Endothelial cell of umbilical vein (primary cell): ENCODE measurements around the gene GLI1. TPM values are rescaled to one million over a fixed set of nuclear protein-coding genes. Genes with fewer than 3 reads are reported as not detected.
"Not testable (repeated sequence)": the region's sequence is repeated elsewhere in the genome, so short reads cannot be mapped to it uniquely, and the experiment has no call there.

ENCODE experiments used
- BruUV-seq: library from RNA; stranded (reverse); fragments of 400-500 nt; replicated peaks from 2 replicates; lab custom pipeline; 2021; lab: Mats Ljungman, UMichigan
- CTCF ChIA-PET: fragments of 300-600, 350-600 bp; sonication (Branson Sonifier 250); formaldehyde crosslinking; loops from one replicate; lab custom pipeline; 2021; ENCODE audit warnings: antibody characterized with exemption, inconsistent platforms; lab: Charles Lee
- POLR2A ChIA-PET: fragments of 300-600, 350-600 bp; sonication (Branson Sonifier 250); formaldehyde crosslinking; loops from one replicate; lab custom pipeline; 2021; ENCODE audit warnings: antibody characterized with exemption, inconsistent platforms; lab: Charles Lee
- DNase-seq: peaks from one replicate; pipeline ENCODE4 v3.0.0-alpha.2; 2011; ENCODE audit warnings: low read depth, low spot score
- FAIRE-seq: peaks from 2 replicates; lab custom pipeline; 2011; peaks lifted over from hg19 to GRCh38; lab: Jason Lieb, UNC
- H2AFZ ChIP-seq: 2 replicates; pipeline ENCODE4 v1.6.0; 2012; ENCODE audit warnings: low read depth, low read length, control low read depth, inconsistent platforms
- H3K27ac ChIP-seq: 2 replicates; pipeline ENCODE4 v1.5.1; 2011; ENCODE audit warnings: low read depth, mild to moderate bottlenecking, control low read depth, low read length, moderate library complexity; ENCODE audit not compliant: insufficient read depth
- H3K27me3 ChIP-seq, 2 experiments: 2 replicates each; pipeline versions ENCODE4 v1.6.0 to v1.6.1; 2011; ENCODE audit warnings: low read length in 2 of 2, mixed read lengths in 1 of 2; ENCODE audit not compliant: control insufficient read depth in 2 of 2, insufficient read depth in 2 of 2
- H3K36me3 ChIP-seq, 2 experiments: 2 replicates in 1 of 2; 3 replicates in 1 of 2; pipeline ENCODE4 v1.5.1; 2011; ENCODE audit warnings: low read length in 2 of 2, mild to moderate bottlenecking in 1 of 2, moderate library complexity in 1 of 2; ENCODE audit not compliant: control insufficient read depth in 2 of 2, insufficient read depth in 2 of 2; ENCODE audit errors: extremely low read depth in 1 of 2
- H3K4me1 ChIP-seq: 3 replicates; pipeline ENCODE4 v1.5.1; 2011; ENCODE audit warnings: mild to moderate bottlenecking, low read length; ENCODE audit not compliant: control insufficient read depth, insufficient read depth; ENCODE audit errors: extremely low read depth
- H3K4me2 ChIP-seq: 2 replicates; pipeline ENCODE4 v1.6.1; 2011; ENCODE audit warnings: low read length, control low read depth, mixed read lengths; ENCODE audit not compliant: insufficient read depth
- H3K4me3 ChIP-seq, 3 experiments: fragments of 200-600 bp in 1 of 3; sonication (generic), shearing (Covaris generic) in 1 of 3; replicated peaks in 1 of 3; 2 replicates each; pipeline ENCODE4 v1.5.1; 2011 to 2016; ENCODE audit warnings: control low read depth in 3 of 3, low read length in 3 of 3, mild to moderate bottlenecking in 2 of 3, inconsistent platforms in 1 of 3, low read depth in 1 of 3, moderate library complexity in 1 of 3; ENCODE audit not compliant: insufficient read depth in 1 of 3
- H3K79me2 ChIP-seq: 2 replicates; pipeline ENCODE4 v1.6.0; 2012; ENCODE audit warnings: low read length, inconsistent platforms; ENCODE audit not compliant: control insufficient read depth, insufficient read depth
- H3K9ac ChIP-seq: replicated peaks from 2 replicates; pipeline ENCODE3; 2011; ENCODE audit warnings: low read length, control low read depth; ENCODE audit not compliant: insufficient read depth; ENCODE audit errors: extremely low read depth
- H3K9me1 ChIP-seq: replicated peaks from 3 replicates; pipeline ENCODE4 v1.6.0; 2011; ENCODE audit warnings: mild to moderate bottlenecking, low read length; ENCODE audit not compliant: control insufficient read depth, insufficient read depth; ENCODE audit errors: extremely low read depth
- H3K9me3 ChIP-seq: replicated peaks from 2 replicates; pipeline ENCODE4 v1.5.1; 2012; ENCODE audit warnings: low read length, inconsistent platforms; ENCODE audit not compliant: control insufficient read depth, insufficient read depth
- H4K20me1 ChIP-seq: replicated peaks from 2 replicates; pipeline ENCODE3; 2011; ENCODE audit warnings: mild to moderate bottlenecking, low read length; ENCODE audit not compliant: control insufficient read depth, insufficient read depth; ENCODE audit errors: extremely low read depth
- CTCF ChIP-seq, 2 donors: IDR thresholded peaks; 1 replicate in 1 of 2; 2 replicates in 1 of 2; pipeline ENCODE4 v1.5.1; 2011; ENCODE audit warnings: low read length in 2 of 2, mild to moderate bottlenecking in 2 of 2, moderate library complexity in 2 of 2, control low read depth in 1 of 2, inconsistent platforms in 1 of 2, low read depth in 1 of 2; ENCODE audit not compliant: insufficient read depth in 1 of 2; ENCODE audit errors: extremely low read depth in 1 of 2
- EZH2 ChIP-seq: IDR thresholded peaks from 2 replicates; pipeline ENCODE4 v1.6.1; 2012; ENCODE audit warnings: borderline replicate concordance, low read depth, mild to moderate bottlenecking, moderate library complexity, low read length, inconsistent platforms; ENCODE audit not compliant: severe bottlenecking
- FOS ChIP-seq: IDR thresholded peaks from 2 replicates; pipeline ENCODE4 v1.6.1; 2011; ENCODE audit warnings: mild to moderate bottlenecking, low read length, moderate library complexity, borderline replicate concordance; ENCODE audit not compliant: insufficient read depth
- GATA2 ChIP-seq: IDR thresholded peaks from 2 replicates; pipeline ENCODE4 v1.7.0; 2011; ENCODE audit warnings: low read depth, mild to moderate bottlenecking, moderate library complexity, mixed read lengths, low read length; ENCODE audit not compliant: insufficient read length, insufficient read depth
- JUN ChIP-seq: IDR thresholded peaks from 2 replicates; pipeline ENCODE4 v1.6.1; 2011; ENCODE audit warnings: borderline replicate concordance, low read depth; ENCODE audit not compliant: insufficient read length, insufficient read depth
- MAX ChIP-seq: IDR thresholded peaks from 2 replicates; pipeline ENCODE4 v1.6.1; 2011; ENCODE audit not compliant: insufficient read depth, insufficient read length
- MYC ChIP-seq: IDR thresholded peaks from one replicate; pipeline ENCODE4 v1.6.1; 2011; ENCODE audit warnings: mild to moderate bottlenecking, low read depth, low read length
- POLR2A ChIP-seq: IDR thresholded peaks from 2 replicates; pipeline ENCODE4 v1.6.1; 2012; ENCODE audit warnings: low read depth, mild to moderate bottlenecking, control low read depth, low read length
- POLR2AphosphoS5 ChIP-seq: IDR thresholded peaks from 2 replicates; pipeline ENCODE4 v1.6.1; 2012; ENCODE audit warnings: low read depth, mild to moderate bottlenecking, control low read depth, low read length, moderate library complexity; ENCODE audit not compliant: insufficient read depth
- dilution Hi-C: fragments of 300-500 bp; cut with MboI; formaldehyde crosslinking; loops from one replicate; pipeline ENCODE4 v1.15.0; 2019; ENCODE audit warnings: low sequenced_read_pairs; ENCODE audit not compliant: extremely low pct_ligation_motif_present
- intact Hi-C: fragments of 100-400 bp; cut with micrococcal nuclease; formaldehyde crosslinking; loops from one replicate; pipeline ENCODE4 v1.10.0; 2022
- polyA plus RNA-seq, 4 experiments: library from polyadenylated mRNA; depleted of rRNA in 3 of 4; stranded (reverse) in 3 of 4; unstranded in 1 of 4; fragments of >200 nt; gene quantifications; 2 replicates each; pipeline versions ENCODE4 v1.2.1 to v1.2.3, GENCODE V29; 2011 to 2012; ENCODE audit warnings: missing spikeins in 1 of 4
- total RNA-seq: library from RNA; stranded (reverse); gene quantifications from 2 replicates; pipeline ENCODE4 v1.2.3, GENCODE V29; 2021

GLI1 gene
- total and polyA plus RNA-seq, 2 donors (not counting 3 experiments of a cell fraction or from before 2014, with no cell fraction given): 0.10 to 0.29 TPM

GRCh38 chr12:57517187-57517586, 57.6 kb downstream of the GLI1 start:
- peak; percentile 28 for FAIRE-seq
- H3K9ac ChIP-seq: no peak overlapping the region
- H2AFZ ChIP-seq: no peak overlapping the region
- no peak overlapping the region for H3K4me2 ChIP-seq
- ChIA-PET CTCF (interaction anchor here (1.8 kb wide), 1 partner anchor 12 kb away, joined by 4 read pairs; no protein-coding TSS in a partner anchor), POLR2A (interaction anchor here (0.9 kb wide), 1 partner anchor 18 kb away, joined by 4 read pairs; no protein-coding TSS in a partner anchor)
- no TSS peak for BruUV-seq
- dilution Hi-C loops (no loop called here), intact Hi-C loops (no loop called here)
- peak; percentile 34 for DNase-seq
- peaks cover 27 to 36% of the 10 kb centered on the region in 2 experiments for H3K36me3 ChIP-seq
- TF ChIP-seq MAX: no peak
- TF ChIP-seq POLR2AphosphoS5: no peak
- TF ChIP-seq EZH2: no peak
- no peak for TF ChIP-seq MYC
- no peak for TF ChIP-seq POLR2A
- no peak for TF ChIP-seq FOS
- no peak for TF ChIP-seq GATA2
- TF ChIP-seq JUN: no peak
- no peak for TF ChIP-seq CTCF (IDR thresholded peaks at IDR 0.05; ENCODE audit: extremely low read depth in 1 of 2, insufficient read depth in 1 of 2, low read depth in 1 of 2, low read length in 2 of 2)
- H3K4me3 ChIP-seq: no peak overlapping the region
- H3K79me2 ChIP-seq: peaks cover 23% of the 10 kb centered on the region
- no peaks in the 10 kb centered on the region for H3K9me1 ChIP-seq
- H3K27me3 ChIP-seq: no peaks in the 10 kb centered on the region
- H4K20me1 ChIP-seq: no peaks in the 10 kb centered on the region
- peaks cover 33% of the 10 kb centered on the region for H3K4me1 ChIP-seq
- H3K27ac ChIP-seq: no peak overlapping the region
- H3K9me3 ChIP-seq: no peaks in the 10 kb centered on the region

GRCh38 chr12:57517718-57518117, 58.1 kb downstream of the GLI1 start:
- POLR2A ChIA-PET, H3K4me2 ChIP-seq, H3K9me1 ChIP-seq, dilution Hi-C loops, H3K4me3 ChIP-seq, H3K9ac ChIP-seq, H4K20me1 ChIP-seq, DNase-seq, FAIRE-seq, intact Hi-C loops, H3K27me3 ChIP-seq, BruUV-seq, H2AFZ ChIP-seq, H3K9me3 ChIP-seq, H3K27ac ChIP-seq: not testable (repeated sequence)
- H3K36me3 ChIP-seq: peaks cover 27 to 35% of the 10 kb centered on the region in 2 experiments
- H3K79me2 ChIP-seq: peaks cover 23% of the 10 kb centered on the region
- H3K4me1 ChIP-seq: peaks cover 34% of the 10 kb centered on the region
- CTCF ChIA-PET: interaction anchor here (1.8 kb wide), 1 partner anchor 13 kb away, joined by 4 read pairs; no protein-coding TSS in a partner anchor
